ENCODE results near the gene BSND.

- TF ChIP-seq CTCF (optimal IDR thresholded peaks at IDR 0.05 in 1 of 3, IDR thresholded peaks at IDR 0.05 in 1 of 3, conservative IDR thresholded peaks at IDR 0.05 in 1 of 3; ENCODE audit: extremely low read depth in 1 of 3, insufficient read depth in 2 of 3, low read length in 3 of 3) (no peak), EZH2 (IDR thresholded peaks at IDR 0.05; ENCODE audit: low read length) (no peak)
Observed at GRCh38 chr1:54975356-54976108, 23.2 kb upstream of the BSND start.
